GM04504 (cell line): ENCODE data around the gene COMMD1.
"Not testable (repeated sequence)": the region's sequence is repeated elsewhere in the genome, so short reads cannot be mapped to it uniquely, and the experiment has no call there.

Source experiments
- DNase-seq: peaks from one replicate; pipeline ENCODE4 v3.0.0-alpha.2; 2012; ENCODE audit warnings: low read depth

Gene COMMD1

DNA sequence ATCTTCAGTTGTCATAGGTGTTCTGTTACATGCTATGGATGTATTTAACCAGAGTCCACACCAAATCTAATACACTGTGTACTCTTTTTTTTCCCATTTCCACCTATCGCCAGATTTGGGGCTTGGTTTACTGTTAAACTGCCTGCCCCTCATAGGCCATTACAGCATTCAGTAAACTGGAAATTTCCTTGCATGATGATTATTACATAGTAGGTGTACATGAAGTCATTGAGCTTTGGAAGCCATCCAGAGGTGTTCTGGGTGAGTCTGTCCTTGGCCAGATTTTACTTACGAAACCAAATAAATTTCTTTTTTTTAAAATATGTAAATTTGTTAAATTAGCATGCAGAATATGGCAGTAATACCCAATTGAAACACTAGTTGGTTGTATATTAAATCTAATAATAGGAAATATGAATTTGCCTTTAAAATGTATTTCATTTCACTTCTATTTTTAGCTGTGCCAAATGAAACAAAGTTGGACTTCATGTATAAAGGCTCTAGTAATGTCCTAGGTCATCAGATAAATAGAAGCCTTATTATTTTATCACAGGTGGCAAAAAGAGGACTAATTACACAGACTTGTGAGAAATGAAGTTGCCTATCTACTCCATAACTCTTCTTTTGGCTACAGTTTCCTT, 60.7 kb downstream of the COMMD1 start:
- DNase-seq, result no peak

DNA sequence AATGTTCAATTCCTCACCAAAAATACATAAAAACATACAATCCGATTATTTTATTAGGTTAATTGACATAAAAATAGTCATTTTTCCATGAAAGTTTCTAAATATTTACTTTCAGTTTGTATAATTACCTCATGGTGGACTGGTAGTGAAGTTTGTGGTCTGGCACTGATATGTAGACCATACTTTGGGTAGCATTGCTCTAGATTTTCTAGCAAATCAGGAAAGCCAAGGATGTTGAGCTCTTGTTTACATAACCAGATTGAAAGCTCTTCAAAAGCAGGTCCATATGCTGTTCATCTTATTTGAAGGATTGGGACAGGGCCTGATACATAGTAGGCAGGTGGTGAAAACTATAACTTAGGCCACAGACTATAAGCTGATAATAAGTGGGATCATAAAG, 61.8 kb downstream of the COMMD1 start:
- no peak for DNase-seq

DNA sequence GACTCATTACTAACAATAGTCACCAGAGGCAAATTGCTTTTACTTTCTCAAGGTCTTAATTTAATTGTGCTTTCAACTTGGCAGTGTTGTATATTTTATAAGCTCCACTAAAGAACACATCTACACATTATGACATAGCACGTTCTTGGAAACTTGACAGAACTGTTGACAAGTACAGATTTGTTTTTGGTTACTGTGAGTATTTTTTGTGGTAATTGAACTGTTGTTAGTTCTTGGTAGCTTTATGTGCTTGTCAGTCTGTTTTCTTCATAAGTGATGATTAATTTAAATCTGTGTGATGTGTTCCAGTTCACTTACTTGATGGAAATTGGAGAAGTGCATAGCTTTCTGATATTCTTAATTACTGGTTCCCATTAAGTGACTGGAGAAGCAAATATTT, 63.9 kb downstream of the COMMD1 start:
- no peak for DNase-seq

DNA sequence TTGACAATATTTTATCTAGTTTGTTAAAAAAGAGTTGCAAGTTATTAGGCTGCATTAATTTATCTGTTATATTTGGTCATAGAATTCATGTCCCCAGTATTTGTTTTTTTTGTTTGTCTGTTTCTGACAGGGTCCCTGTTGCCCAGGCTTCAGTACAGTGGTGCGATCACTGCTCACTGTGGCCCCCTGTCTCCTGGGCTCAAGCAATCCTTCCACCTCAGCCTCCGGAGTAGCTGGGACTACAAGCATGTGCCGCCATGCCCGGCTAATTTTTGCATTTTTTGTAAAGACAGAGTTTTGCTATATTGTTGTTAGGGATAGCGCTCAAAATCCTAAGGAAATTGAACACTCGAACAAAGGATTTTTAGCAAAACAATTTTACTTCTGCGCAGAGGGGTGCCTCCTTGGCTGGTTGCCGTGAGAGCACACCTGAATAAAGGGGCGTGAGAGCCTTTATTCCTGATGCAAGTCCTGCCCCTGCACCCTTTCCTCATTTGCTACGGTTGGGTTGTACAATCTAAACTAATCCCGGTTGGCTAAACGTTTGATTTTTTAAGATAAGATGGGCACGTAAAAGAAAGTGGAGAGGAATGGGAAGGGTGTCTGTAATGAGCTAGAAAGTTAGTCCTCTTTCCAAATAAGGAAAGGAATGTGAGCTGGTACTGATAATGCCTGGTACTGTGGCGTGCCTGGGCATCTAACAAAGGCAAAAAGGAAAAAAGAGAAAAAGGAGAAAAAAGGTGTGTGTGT, 65.5 kb downstream of the COMMD1 start:
- DNase-seq, result no peak

DNA sequence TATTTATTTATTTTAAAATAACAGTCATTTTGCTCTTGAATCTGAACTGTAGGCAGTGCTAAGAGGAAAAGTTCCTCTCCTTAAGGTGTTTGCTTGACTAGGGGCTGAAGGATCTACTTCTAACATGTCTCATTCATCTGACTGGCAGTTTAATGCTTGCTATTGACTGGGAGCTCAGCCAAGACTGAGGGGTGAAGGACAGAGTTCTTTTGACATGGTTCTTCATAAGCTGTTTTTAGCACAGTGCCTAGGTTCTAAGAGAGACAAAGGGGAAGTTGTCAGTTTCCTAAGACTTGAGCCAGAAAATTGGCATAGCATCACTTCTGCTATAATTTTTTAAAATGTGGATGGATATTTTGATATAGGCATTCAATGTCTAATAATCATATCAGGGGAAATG, 73.0 kb downstream of the COMMD1 start:
- DNase-seq, result no peak

DNA sequence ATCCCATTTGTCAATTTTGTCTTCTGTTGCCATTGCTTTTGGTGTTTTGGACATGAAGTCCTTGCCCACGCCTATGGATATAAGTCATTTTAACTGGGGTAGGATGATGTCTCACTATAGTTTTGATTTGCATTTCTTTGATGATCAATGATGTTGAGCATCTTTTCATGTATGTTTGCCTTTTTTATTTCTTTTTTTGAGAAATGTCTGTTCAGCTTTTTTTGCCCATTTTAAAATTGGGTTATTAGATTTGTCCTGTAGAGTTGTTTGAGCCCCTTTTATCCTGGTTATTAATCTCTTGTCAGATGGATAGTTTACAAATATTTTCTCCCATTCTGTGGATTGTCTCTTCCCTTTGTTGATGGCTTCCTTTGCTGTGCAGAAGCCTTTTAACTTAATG, 75.3 kb downstream of the COMMD1 start:
- no peak for DNase-seq

DNA sequence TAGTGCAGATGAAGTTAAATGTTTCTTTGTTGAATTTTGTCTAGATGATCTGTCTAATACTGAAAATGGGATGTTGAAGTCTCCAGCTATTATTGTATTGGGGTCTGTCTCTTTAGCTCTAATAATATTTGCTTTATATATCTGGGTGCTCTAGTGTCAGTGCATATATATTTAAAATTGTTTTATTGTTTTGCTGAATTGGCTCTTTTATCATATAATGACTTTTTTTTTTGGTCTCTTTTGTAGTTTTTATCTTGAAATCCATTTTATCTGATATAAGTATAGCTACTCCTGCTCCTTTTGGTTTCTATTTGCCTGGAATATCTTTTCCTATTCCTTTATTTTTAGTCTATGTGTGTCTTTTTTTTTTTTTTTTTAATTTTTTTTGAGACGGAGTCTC, 79.2 kb downstream of the COMMD1 start:
- DNase-seq, result no peak

DNA sequence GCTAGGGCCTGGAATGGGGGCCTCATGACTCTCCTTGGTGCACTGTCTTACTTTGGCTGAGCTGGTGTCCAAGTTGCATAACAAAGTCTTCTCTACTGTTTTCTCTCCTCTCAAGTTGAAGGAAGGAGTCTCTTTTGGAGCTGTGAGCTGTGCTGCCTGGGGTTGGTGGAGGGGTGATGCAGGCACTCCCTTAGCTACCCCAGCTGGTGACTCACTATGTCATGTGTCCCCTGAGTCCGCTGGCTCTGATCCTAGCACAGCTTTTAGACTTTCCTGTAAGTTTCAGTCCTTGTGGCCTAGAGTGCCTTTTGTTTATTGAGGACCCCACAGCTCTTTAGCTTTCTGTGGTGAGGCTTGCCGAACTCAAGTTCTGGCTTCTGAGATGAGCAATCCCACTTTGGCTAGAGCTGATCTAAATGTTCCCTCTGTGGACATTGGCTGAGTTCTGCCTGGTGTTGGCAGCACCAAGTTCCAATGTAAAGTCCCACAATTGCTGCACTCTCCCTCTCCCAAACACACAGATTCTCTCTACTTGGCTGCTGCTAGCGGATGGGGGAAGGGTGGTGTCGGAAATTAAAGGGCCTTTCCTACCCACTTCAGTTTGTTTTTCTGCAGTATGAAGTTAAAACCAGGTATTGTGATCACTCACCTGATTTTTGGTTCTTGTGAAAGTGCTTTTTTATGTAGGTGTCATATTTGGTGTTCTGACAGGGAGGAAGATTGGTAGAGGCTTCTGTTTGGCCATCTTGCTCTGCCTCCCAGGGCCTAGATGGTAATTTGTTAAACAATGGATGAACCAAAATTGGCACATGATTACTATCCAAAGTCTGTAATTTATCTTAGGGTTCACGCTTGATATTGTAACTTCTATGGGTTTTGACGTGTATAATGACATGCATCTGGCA, 83.2 kb downstream of the COMMD1 start:
- DNase-seq, result no peak

DNA sequence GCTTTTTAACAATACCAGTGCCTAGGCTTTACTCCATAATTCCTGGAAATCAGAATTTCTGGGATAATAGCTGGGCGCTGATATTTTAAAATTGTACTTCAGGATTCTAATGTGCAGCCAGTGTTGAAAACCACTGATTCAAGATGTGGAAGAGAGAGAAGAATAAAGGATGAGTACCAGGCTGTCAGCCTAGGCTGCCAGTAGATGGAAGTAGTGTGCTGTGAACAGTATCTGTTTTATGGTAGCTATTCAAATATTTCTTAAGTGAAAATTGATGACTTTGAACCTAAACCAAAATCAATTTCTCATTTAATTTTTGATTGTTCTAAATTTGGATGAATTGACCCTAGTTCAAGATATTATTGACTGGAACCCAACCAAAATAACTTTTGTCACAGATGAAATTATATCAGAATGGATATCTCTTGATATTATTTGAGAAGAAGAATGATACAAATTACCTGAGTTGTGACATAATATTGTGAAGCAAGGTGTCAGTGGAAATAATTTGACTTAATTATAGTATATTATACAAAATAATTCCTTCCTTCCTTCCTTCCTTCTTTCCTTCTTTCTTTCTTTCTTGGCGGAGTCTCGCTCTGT, 88.0 kb downstream of the COMMD1 start:
- peak; percentile 10 for DNase-seq

DNA sequence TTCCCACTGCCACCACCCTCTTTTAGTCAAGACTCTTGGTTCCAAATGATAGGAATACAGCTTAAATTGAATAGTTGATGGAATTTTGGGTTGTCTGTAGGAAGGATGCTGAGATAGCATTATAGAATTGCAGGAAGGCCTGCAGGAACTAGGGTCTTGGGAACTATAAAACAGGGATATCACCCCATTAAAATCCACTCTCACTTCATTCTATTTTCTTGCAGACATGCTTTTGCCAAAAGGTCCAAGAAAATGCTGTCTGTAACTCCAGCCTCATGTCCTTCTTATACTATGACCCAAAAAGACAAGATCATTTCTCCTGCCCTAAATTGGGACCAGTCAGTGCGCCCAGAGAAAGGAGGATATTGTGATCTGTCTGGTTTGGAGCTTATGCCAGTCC, 89.1 kb downstream of the COMMD1 start:
- no peak for DNase-seq

DNA sequence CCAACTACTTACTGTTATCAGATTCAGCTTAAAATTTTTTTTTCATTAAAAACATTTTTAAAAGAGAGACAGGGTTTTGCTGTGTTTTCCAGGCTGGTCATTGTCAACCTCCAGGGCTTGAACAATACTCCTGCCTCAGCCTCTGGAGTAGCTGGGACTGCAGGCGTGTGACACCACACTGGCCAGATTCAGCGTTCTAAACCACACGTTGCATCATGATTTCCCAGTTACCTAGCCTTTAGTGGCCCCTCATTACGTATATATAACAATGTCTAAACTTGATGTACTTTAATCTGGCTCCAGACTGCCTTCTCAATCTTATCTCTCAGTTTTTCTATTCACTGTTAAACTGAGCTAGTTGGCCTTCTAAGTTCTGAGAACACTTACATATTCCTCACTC, 89.6 kb downstream of the COMMD1 start:
- DNase-seq, result no peak

DNA sequence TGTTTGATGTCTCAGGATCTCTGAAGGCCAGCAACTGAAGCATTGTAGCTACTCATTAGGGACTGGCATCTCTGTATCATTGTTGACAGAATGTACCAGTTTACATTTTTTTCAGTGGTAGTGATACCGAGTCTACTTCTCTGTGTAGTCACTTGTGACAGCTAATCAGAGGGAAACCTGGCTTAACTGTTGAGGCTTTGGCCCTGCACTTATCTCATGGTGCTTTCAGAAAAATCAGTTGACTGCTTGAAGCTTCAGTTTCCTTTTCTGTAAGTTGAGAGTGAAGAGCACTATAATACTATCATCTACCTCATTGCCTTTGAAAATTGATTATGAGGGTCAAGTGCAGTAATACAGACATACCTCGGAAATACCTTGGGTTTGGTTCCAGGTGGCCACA, 90.0 kb downstream of the COMMD1 start:
- DNase-seq, result no peak

DNA sequence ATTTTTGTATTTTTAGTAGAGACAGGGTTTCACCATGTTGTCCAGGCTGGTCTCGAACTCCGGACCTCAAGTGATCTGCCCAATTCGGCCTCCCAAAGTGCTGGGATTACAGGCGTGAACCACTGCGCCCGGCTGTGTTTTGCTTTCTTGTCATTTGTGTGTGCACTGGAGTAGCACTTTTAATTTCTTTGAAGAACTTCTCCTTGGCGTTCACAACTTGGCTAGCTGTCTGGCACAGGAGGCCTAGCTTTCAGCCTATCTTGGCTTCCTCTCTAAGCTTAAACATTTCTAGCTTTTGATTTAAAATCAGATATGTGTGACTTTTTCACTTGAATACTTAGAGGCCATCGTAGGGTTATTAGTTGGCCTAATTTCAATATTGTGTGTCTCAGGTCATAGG, 93.0 kb downstream of the COMMD1 start:
- no peak for DNase-seq

DNA sequence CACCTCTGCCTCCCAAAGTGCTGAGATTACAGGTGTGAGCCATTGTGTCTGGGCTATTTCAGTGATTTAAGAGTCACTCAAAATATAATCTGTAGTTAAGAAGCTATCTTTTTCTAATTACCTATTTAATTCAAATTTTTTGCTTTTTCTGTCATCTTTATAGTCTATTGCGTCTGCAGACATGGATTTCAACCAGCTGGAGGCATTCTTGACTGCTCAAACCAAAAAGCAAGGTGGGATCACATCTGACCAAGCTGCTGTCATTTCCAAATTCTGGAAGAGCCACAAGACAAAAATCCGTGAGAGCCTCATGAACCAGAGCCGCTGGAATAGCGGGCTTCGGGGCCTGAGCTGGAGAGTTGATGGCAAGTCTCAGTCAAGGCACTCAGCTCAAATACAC, 95.1 kb downstream of the COMMD1 start:
- DNase-seq, result no peak

DNA sequence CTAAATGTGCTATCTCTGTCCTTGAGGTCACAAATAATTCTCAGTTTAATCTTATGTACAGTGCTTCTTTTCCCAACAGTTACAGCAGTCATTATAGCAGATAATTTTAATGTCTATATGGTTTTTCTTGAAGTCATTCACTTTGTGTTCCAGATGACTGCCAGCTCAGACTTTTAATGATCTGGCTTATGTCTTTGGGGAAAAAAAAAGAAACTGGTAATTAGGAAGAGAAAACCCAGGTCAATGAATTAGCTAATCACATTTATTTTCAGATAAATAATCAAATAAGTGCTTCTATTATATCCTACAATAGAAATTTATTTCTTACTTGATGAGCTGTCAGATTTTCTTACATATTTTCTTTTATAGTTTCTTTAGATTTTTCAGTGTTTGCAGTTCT, 96.0 kb downstream of the COMMD1 start:
- DNase-seq, result no peak

DNA sequence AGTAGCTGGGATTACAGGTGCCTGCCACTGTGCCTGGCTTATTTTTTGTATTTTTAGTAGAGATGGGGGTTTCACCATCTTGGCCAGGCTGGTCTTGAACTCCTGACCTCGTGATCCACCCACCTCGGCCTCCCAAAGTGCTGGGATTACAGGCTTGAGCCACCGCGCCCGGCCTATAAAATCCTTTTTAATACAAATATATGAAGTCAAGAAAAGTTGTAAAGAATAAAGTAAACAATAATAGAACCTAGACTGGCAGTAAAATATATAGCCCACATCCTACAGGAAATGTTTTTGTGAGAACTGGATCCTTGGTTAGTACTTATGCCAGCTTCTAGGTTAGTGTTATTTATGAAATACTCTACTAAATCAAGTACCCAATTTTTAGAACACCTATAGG, 99.0 kb downstream of the COMMD1 start:
- not testable (repeated sequence) for DNase-seq

DNA sequence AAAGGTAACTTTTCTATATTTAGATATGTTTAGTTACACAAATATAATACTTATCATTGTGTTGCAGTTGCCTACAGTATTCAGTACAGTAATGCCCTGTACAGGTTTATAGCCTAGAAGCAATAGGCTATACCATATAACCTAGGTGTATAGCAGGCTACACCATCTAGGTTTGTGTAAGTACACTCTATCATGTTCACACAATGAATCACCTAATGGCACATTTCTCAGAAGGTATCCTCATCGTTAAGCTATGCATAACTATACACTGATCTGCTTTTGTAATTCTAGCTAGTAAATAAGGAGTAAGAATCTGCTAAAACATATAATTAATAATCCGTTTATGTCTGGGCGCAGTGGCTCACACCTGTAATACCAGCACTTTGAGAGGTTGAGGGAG, 102.1 kb downstream of the COMMD1 start:
- DNase-seq, result no peak

DNA sequence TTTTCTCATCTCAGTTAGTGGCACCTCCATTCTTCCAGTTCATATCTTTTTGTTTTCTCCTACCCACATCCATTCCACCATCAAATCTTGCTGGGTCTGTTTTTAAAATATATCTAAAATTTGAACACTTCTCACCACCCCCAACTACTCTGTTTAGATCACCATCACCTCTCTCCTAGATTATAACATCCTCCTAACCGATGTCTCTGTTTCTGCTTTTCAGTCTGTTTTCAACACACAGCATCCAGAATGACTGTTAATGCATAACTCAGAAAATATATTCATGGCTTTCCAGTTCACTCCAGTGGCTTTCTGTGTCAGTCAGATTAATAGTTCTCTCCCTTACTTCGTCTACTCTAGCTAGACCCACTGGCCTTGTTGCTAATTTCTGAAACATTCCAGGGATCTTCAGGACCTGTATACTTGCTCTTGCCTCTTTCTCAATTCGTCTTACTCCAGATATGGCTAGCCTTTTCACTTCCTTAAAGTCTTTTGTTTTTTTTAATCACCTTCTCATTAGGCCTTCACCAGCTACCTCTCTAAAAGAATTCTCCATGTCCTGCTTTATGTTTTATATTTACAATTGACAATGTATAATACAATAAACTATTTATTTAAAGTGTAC, 105.3 kb downstream of the COMMD1 start:
- no peak for DNase-seq

DNA sequence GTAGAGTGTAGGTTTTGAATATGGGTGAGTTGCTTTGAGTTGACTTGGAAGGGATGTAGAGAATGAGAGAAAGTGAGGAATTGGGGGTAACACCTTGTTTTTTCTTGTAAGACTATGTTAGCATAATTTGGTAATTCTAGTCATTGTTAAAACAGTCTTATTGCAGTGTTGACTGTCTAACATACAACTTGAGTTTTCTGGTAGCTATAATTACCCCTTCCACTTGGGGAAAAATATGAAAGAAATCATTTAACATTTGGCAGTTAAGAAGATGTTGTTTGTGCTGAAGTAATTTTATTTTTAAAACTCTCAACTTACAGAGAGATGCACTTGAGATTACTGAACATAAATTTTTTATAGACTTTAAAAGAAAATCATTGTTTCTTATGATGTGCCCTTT, 108.2 kb downstream of the COMMD1 start:
- DNase-seq, result no peak

DNA sequence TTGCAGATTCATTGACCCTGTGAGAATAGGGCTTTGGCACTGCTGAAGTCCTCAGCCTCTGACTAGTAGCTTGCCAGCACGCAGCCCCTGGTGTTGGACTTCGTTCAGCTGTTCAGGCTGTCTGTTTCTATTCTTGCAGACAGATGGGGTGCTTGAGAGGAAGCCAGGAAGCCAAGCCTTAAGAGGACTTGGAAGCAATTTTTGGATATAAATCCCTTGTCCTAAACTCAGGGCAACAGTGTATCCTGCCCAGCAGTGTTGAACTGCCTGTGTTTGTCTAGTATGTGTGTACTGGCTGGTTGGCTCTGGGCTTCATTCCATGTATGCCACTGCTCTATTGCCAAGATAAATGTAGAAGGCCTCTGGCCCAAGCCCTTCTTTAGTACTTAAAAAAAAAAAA, 108.6 kb downstream of the COMMD1 start:
- DNase-seq, result peak; percentile 39

DNA sequence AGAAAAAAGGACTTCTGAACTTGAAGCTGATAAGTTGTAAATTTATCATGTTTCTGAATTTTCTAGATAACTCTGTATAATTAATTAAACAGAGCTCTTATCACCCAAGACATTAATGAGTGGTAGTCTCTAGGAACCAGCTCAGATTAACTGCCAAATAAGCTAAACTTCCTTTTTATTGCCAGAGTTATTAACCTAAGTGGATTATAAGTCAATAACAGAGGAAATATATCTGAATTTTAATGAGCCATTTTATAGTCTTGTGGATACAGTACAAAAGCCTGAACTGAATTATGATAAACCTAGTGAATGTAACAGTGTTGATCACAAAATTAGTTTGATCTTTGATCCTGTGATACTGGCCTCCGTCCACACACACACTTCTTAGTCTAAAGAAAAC, 111.5 kb downstream of the COMMD1 start:
- no peak for DNase-seq

DNA sequence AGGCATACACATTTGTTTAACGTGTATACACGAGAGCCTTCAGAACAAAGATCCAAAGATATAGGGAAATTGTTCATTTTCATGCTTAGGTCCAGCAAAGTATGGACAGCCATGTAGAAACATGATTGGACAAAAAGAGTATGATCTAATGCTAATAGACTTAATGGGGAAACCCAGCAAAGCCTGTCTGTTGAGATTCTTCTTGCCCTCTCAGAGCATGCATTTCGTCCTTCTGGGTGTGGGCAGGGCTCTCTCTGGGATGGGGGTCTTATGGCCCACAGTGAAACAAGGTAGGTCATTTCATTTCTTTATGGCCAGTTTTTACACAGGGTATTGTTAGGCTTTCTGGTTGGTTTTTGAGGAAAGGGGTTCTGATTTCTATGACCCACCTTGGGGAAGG, 124.4 kb downstream of the COMMD1 start:
- DNase-seq, result no peak
